ENCODE results near the gene TBKBP1.

DNA sequence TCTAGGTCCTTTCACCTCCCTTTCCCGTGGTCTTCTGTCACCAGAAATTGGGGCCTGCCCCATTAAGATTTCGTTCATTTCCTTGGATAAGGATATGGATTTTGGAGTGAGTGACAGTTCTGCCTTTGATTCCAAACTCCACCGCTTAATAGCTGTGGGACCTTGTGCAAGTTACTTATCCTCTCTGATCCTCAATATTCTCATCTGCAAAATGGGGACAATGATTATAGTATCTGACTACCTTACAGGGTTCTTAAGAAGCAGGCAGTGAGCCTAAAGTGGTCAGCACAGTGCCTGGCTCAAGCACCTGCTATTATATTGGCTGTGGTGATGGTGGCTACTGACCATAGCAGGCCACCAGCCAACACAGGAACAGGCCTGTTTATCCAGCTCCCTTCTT, 15.6 kb downstream of the TBKBP1 start:
- TF ChIP-seq CEBPB (IDR thresholded peaks at IDR 0.05) (no peak), TFCP2L1 (CRISPR knock-in tag; IDR thresholded peaks at IDR 0.05) (no peak), CTCF (IDR thresholded peaks at IDR 0.05) (no peak), RFX5 (IDR thresholded peaks at IDR 0.05) (no peak), RCOR1 (IDR thresholded peaks at IDR 0.05; ENCODE audit: low read depth, low read length) (no peak), POLR2A (IDR thresholded peaks at IDR 0.05; ENCODE audit: low read length) (no peak), RNF2 (IDR thresholded peaks at IDR 0.05; ENCODE audit: borderline replicate concordance, low read depth) (no peak), EP300 (IDR thresholded peaks at IDR 0.05) (no peak), USF2 (IDR thresholded peaks at IDR 0.05) (no peak), MAX (IDR thresholded peaks at IDR 0.05) (no peak), EHMT2 (IDR thresholded peaks at IDR 0.05; ENCODE audit: low read depth) (no peak)

Measured in A549 (cell line).